ENCODE data around the gene OR5B21. TPM values are rescaled to one million over a fixed set of nuclear protein-coding genes. Genes with fewer than 3 reads are reported as not detected.

The OR5B21 gene
- 0.46 and 0.48 TPM in 2 replicates for total RNA-seq

GRCh38 chr11:58508005-58508404 is at the start of gene OR5B21:
Gene OR5B21 (minus strand): TSS chr11:58508105. CDS start chr11:58508105, 0 bp downstream.
- intact Hi-C loops (cut with micrococcal nuclease) = loop anchor here (5.0 kb wide), 1 partner anchor 116 kb away; no protein-coding TSS in a partner anchor
- no peak within 1 kb of the TSS for H3K27ac Mint-ChIP-seq
- H3K36me3 Mint-ChIP-seq (ENCODE audit: low read depth) = peaks cover 4% of the 10 kb centered on the region
- no peak within 1 kb of the TSS for H3K4me3 Mint-ChIP-seq (ENCODE audit: low read depth)
- DNase-seq (ENCODE audit: low spot score) = no peak
- H3K27me3 Mint-ChIP-seq (ENCODE audit: low read depth) = no peaks in the 10 kb centered on the region
- H3K9me3 Mint-ChIP-seq = no peaks in the 10 kb centered on the region
- H3K4me1 Mint-ChIP-seq (ENCODE audit: low read depth) = peaks cover 17% of the 10 kb centered on the region

DNA sequence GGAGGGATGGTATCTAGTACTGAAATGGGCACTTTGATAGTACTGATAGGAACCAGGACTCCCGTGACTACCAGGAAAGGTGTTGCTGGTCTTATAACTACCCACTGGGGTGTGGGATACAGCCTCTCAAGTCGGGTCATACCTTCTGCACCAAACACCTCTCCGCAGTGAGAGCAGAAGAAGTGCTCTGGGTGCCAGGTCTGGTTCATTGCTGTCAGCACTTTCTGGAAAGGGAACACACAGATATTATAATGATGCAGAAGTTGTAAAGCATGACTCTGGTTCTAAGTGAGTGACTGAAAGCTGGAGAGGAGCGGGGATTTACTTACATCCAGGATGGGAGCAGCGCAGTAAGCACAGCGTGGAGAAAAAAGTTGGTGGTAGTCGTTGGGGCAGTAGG is 41.7 kb upstream of the OR5B21 start:
- no peaks in the 10 kb centered on the region for H3K27me3 Mint-ChIP-seq (ENCODE audit: low read depth)
- H3K4me3 Mint-ChIP-seq (ENCODE audit: low read depth) = no peak overlapping the region
- H3K27ac Mint-ChIP-seq = no peak overlapping the region
- DNase-seq (ENCODE audit: low spot score) = no peak
- no peaks in the 10 kb centered on the region for H3K9me3 Mint-ChIP-seq
- peaks cover 92% of the 10 kb centered on the region for H3K36me3 Mint-ChIP-seq (ENCODE audit: low read depth)
- intact Hi-C loops (cut with micrococcal nuclease) = no loop called here
- H3K4me1 Mint-ChIP-seq (ENCODE audit: low read depth) = peaks cover 2% of the 10 kb centered on the region

GRCh38 chr11:58546841-58547240 is 38.9 kb upstream of the OR5B21 start:
- Mint-ChIP-seq H3K4me3 (ENCODE audit: low read depth) (no peak overlapping the region), H3K27me3 (ENCODE audit: low read depth) (no peaks in the 10 kb centered on the region), H3K36me3 (ENCODE audit: low read depth) (peaks cover 84% of the 10 kb centered on the region), H3K4me1 (ENCODE audit: low read depth) (peaks cover 10% of the 10 kb centered on the region), H3K27ac (no peak overlapping the region), H3K9me3 (no peaks in the 10 kb centered on the region)
- DNase-seq (ENCODE audit: low spot score) = no peak
- intact Hi-C loops (cut with micrococcal nuclease) = no loop called here

GRCh38 chr11:58531865-58532341 is 24.0 kb upstream of the OR5B21 start:
- no peaks in the 10 kb centered on the region for H3K27me3 Mint-ChIP-seq (ENCODE audit: low read depth)

DNA sequence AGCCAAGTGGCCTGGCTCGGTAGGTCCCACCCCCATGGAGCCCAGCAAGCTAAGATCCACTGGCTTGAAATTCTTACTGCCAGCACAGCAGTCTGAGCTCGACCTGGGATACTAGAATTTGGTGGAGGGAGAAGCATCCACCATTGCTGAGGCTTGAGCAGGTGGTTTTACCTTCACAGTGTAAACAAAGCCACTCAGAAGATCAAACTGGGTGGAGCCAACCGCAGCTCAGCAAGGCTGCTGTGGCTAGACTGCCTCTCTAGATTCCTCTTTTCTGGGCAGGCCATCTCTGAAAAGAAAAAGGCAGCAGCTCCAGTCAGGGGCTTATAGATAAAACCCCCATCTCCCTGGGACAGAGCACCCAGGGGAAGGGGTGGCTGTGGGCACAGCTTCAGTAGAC is 22.3 kb upstream of the OR5B21 start:
- DNase-seq (ENCODE audit: low spot score) = peak; percentile 22

More at GRCh38 chr11:58531865-58532341, 24.0 kb upstream of the OR5B21 start:
- Mint-ChIP-seq H3K4me3 (ENCODE audit: low read depth) (no peak overlapping the region), H3K9me3 (no peaks in the 10 kb centered on the region), H3K36me3 (ENCODE audit: low read depth) (peaks cover 89% of the 10 kb centered on the region), H3K4me1 (ENCODE audit: low read depth) (peaks cover 41% of the 10 kb centered on the region), H3K27ac (no peak overlapping the region)
- DNase-seq (ENCODE audit: low spot score) = no peak
- intact Hi-C loops (cut with micrococcal nuclease) = no loop called here

GRCh38 chr11:58527429-58527828 is 19.5 kb upstream of the OR5B21 start:
- no peak overlapping the region for H3K4me3 Mint-ChIP-seq (ENCODE audit: low read depth)
- peaks cover 56% of the 10 kb centered on the region for H3K4me1 Mint-ChIP-seq (ENCODE audit: low read depth)
- H3K27ac Mint-ChIP-seq = no peak overlapping the region
- no peaks in the 10 kb centered on the region for H3K27me3 Mint-ChIP-seq (ENCODE audit: low read depth)
- peaks cover 71% of the 10 kb centered on the region for H3K36me3 Mint-ChIP-seq (ENCODE audit: low read depth)
- intact Hi-C loops (cut with micrococcal nuclease) = no loop called here
- H3K9me3 Mint-ChIP-seq = no peaks in the 10 kb centered on the region
- DNase-seq (ENCODE audit: low spot score) = no peak

More for the DNA sequence above, 22.3 kb upstream of the OR5B21 start:
- no peak overlapping the region for H3K27ac Mint-ChIP-seq
- peaks cover 45% of the 10 kb centered on the region for H3K4me1 Mint-ChIP-seq (ENCODE audit: low read depth)
- peaks cover 85% of the 10 kb centered on the region for H3K36me3 Mint-ChIP-seq (ENCODE audit: low read depth)
- no peak overlapping the region for H3K4me3 Mint-ChIP-seq (ENCODE audit: low read depth)
- no peaks in the 10 kb centered on the region for H3K9me3 Mint-ChIP-seq
- H3K27me3 Mint-ChIP-seq (ENCODE audit: low read depth) = no peaks in the 10 kb centered on the region
- intact Hi-C loops (cut with micrococcal nuclease) = no loop called here

GRCh38 chr11:58526721-58527120 is 18.8 kb upstream of the OR5B21 start:
- H3K27me3 Mint-ChIP-seq (ENCODE audit: low read depth) = no peaks in the 10 kb centered on the region
- intact Hi-C loops (cut with micrococcal nuclease) = no loop called here
- H3K9me3 Mint-ChIP-seq = no peaks in the 10 kb centered on the region
- H3K4me1 Mint-ChIP-seq (ENCODE audit: low read depth) = peaks cover 62% of the 10 kb centered on the region
- no peak for DNase-seq (ENCODE audit: low spot score)
- peak overlapping the region; percentile 4 for H3K27ac Mint-ChIP-seq
- no peak overlapping the region for H3K4me3 Mint-ChIP-seq (ENCODE audit: low read depth)
- peaks cover 69% of the 10 kb centered on the region for H3K36me3 Mint-ChIP-seq (ENCODE audit: low read depth)

GRCh38 chr11:58525037-58525614 is 17.2 kb upstream of the OR5B21 start:
- H3K4me1 Mint-ChIP-seq (ENCODE audit: low read depth) = peaks cover 52% of the 10 kb centered on the region
- intact Hi-C loops (cut with micrococcal nuclease) = loop anchor here (1.0 to 2.0 kb wide), 6 partner anchors 19 to 958 kb away; partner anchors contain the start of genes SELENOH and UBE2L6
- H3K36me3 Mint-ChIP-seq (ENCODE audit: low read depth) = peaks cover 57% of the 10 kb centered on the region

GRCh38 chr11:58524232-58525036 is 16.5 kb upstream of the OR5B21 start:
- H3K27me3 Mint-ChIP-seq (ENCODE audit: low read depth) = no peaks in the 10 kb centered on the region
- H3K9me3 Mint-ChIP-seq = no peaks in the 10 kb centered on the region
- peaks cover 51% of the 10 kb centered on the region for H3K36me3 Mint-ChIP-seq (ENCODE audit: low read depth)
- H3K4me1 Mint-ChIP-seq (ENCODE audit: low read depth) = peaks cover 48% of the 10 kb centered on the region
- H3K4me3 Mint-ChIP-seq (ENCODE audit: low read depth) = peak overlapping the region; percentile 75
- DNase-seq (ENCODE audit: low spot score) = peak; percentile 29
- H3K27ac Mint-ChIP-seq = peak overlapping the region; percentile 88
- intact Hi-C loops (cut with micrococcal nuclease) = loop anchor here (1.0 to 5.0 kb wide), 7 partner anchors 18 to 957 kb away; partner anchors contain the start of genes SELENOH, UBE2L6 and ZDHHC5

More at GRCh38 chr11:58525037-58525614, 17.2 kb upstream of the OR5B21 start:
- DNase-seq (ENCODE audit: low spot score) = no peak
- H3K27me3 Mint-ChIP-seq (ENCODE audit: low read depth) = no peaks in the 10 kb centered on the region
- no peaks in the 10 kb centered on the region for H3K9me3 Mint-ChIP-seq
- peak overlapping the region; percentile 75 for H3K4me3 Mint-ChIP-seq (ENCODE audit: low read depth)
- peak overlapping the region; percentile 88 for H3K27ac Mint-ChIP-seq

GRCh38 chr11:58513747-58514367 is 6.0 kb upstream of the OR5B21 start:
- Mint-ChIP-seq H3K9me3 (no peaks in the 10 kb centered on the region), H3K27ac (no peak overlapping the region), H3K4me1 (ENCODE audit: low read depth) (peaks cover 10% of the 10 kb centered on the region), H3K4me3 (ENCODE audit: low read depth) (no peak overlapping the region), H3K27me3 (ENCODE audit: low read depth) (no peaks in the 10 kb centered on the region), H3K36me3 (ENCODE audit: low read depth) (no peaks in the 10 kb centered on the region)
- intact Hi-C loops (cut with micrococcal nuclease) = no loop called here
- no peak for DNase-seq (ENCODE audit: low spot score)

- Mint-ChIP-seq H3K4me1 (ENCODE audit: low read depth) (peaks cover 10% of the 10 kb centered on the region), H3K4me3 (ENCODE audit: low read depth) (no peak overlapping the region), H3K9me3 (no peaks in the 10 kb centered on the region), H3K27ac (no peak overlapping the region), H3K36me3 (ENCODE audit: low read depth) (peaks cover 4% of the 10 kb centered on the region), H3K27me3 (ENCODE audit: low read depth) (no peaks in the 10 kb centered on the region)
- intact Hi-C loops (cut with micrococcal nuclease) = no loop called here
- no peak for DNase-seq (ENCODE audit: low spot score)
These were observed 3.7 kb upstream of the OR5B21 start for GRCh38 chr11:58511636-58512035.

GRCh38 chr11:58509748-58510147 is 1.8 kb upstream of the OR5B21 start:
- H3K4me1 Mint-ChIP-seq (ENCODE audit: low read depth) = peaks cover 17% of the 10 kb centered on the region
- no peak overlapping the region for H3K27ac Mint-ChIP-seq
- intact Hi-C loops (cut with micrococcal nuclease) = loop anchor here (5.0 kb wide), 1 partner anchor 117 kb away; no protein-coding TSS in a partner anchor
- DNase-seq (ENCODE audit: low spot score) = no peak
- H3K9me3 Mint-ChIP-seq = no peaks in the 10 kb centered on the region
- H3K27me3 Mint-ChIP-seq (ENCODE audit: low read depth) = no peaks in the 10 kb centered on the region
- peaks cover 4% of the 10 kb centered on the region for H3K36me3 Mint-ChIP-seq (ENCODE audit: low read depth)
- no peak overlapping the region for H3K4me3 Mint-ChIP-seq (ENCODE audit: low read depth)

All from activated T-helper 2 cell treated with anti-CD3 and anti-CD28 coated beads, Interferon-gamma antibody, Interleukin-2, Interleukin-4, amounts not matched to agents 10 μg/mL and 5 μg/mL and 100 μg/mL, durations not matched to agents 14 hours and 24 hours and 36 hours (primary cell).